Fibroblast of mammary gland (primary cell): Measurements from ENCODE around the gene MEX3D.

Experiments used
- DNase-seq: peaks from one replicate; pipeline ENCODE4 v3.0.0-alpha.2; 2010; ENCODE audit warnings: low read depth
- H3K4me3 ChIP-seq: 2 replicates; pipeline ENCODE4 v1.5.1; 2011; ENCODE audit warnings: low read depth, mild to moderate bottlenecking, low read length, moderate library complexity; ENCODE audit not compliant: control insufficient read depth
- CTCF ChIP-seq: conservative IDR thresholded peaks from 2 replicates; pipeline ENCODE4 v1.5.1; 2011; ENCODE audit warnings: low read depth, low read length, inconsistent platforms; ENCODE audit not compliant: control insufficient read depth, insufficient read depth

MEX3D gene

GRCh38 chr19:1593501-1593772, 25.3 kb upstream of the MEX3D start:
- DNase-seq = no peak
- peak overlapping the region; percentile 68 for H3K4me3 ChIP-seq
- TF ChIP-seq CTCF = no peak

DNA sequence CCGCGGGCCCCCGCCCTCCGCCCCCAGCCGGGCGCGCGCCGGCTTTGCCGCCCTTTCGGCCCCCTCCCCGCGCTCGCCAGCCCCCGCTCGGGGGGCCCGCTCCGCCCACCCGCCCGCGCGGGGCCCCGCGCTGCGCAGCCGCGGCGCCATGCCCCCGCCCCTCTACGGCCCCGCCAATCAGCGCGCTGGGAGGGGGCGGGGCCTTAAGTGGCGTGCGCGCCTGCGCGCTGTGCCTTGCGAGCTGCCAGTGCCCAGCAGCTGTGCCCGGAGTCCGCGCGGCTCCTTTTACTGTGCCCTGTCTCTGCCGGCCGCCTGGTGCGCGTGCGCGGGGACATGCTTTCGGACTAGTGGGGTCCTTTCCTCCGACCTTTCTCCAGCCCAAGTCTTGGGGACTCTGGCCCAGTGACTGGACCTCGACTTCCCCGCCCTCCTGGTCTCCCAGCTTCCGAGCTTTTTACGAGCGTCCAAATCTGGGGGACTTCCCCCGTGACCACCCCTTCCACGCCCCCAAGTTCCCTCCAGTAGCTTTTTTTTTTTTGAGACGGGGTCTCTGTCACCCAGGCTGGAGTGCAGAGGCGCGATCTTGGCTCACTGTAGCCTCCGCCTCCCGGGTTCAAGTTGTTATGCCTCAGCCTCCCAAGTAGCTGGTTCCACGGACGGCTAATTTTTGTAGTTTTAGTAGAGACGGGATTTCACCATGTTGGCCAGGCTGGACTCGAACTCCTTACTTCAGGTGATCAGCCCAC, 24.8 kb upstream of the MEX3D start, which contains the start of gene MBD3:
MBD3 (minus strand) TSS at position 111 of the 746 bp plus-strand sequence. CDS start 234 bp downstream, outside the sequence.
- peak within 1 kb of the TSS; percentile 76 for H3K4me3 ChIP-seq
- TF ChIP-seq CTCF = no peak
- DNase-seq = peak; percentile 89

GRCh38 chr19:1592024-1592754, 24.1 kb upstream of the MEX3D start:
- peak; percentile 84 for DNase-seq
- TF ChIP-seq CTCF = no peak
- peak overlapping the region; percentile 76 for H3K4me3 ChIP-seq

GRCh38 chr19:1591421-1592023, 23.4 kb upstream of the MEX3D start:
- H3K4me3 ChIP-seq = peak overlapping the region; percentile 76
- no peak for DNase-seq
- no peak for TF ChIP-seq CTCF

DNA sequence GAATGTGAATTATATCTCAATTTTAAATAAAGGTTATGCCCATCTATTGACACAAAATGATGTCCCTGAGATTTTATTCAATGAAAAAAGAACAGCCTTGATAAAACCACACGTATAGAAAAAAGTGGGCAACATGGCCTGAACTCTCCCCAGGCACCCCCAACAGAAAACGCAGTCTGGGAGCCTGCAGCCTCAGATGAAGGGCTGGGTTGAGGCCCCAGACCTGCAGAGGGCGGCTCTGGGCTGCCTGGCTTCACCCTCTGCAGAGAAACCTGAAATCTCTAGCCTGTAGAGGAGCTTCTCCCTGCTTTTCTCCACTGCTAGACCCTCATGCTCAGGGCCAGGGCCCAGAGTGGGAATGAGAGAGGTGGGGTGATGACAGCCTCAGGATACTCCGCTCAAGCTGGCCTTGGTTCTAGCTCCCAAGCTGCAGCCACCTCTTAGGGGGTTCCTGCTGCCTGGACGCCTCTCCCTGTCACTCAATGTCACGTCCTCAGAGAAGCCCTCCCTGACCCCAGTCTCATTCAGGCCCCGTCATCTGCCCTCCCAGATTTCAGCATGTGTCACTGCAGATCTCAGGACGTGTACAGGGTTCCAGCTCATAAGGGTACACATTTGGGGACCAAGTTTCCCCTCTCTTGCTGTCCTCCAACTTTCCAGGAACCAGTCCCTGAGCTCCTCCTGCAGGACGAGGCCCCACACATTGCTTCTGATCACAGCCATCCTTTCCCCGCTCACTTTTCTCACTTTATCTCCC, 22.7 kb upstream of the MEX3D start:
- peak; percentile 31 for DNase-seq
- H3K4me3 ChIP-seq = peak overlapping the region; percentile 76
- TF ChIP-seq CTCF = peak; percentile 37

DNA sequence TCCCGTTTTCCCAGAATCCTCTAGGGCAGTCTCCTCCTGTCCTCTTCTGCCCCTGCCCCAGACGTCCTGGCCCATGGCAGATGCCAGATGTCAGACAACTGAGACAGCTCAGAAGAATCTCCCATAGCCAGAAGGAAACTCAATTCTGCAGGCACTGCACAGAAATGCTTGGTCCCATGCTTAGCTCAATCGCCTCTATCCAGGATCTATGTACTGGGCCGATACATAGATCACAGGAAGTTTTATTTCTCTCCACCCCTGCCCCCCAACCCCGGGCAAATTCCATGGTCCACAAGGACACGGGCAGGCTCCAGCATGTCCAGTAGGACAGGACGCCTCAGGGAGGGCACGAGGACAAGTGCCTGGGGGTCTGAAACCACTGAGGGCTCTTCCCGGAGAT, 19.7 kb upstream of the MEX3D start:
- no peak for TF ChIP-seq CTCF
- no peak overlapping the region for H3K4me3 ChIP-seq

More for the DNA sequence above, 19.7 kb upstream of the MEX3D start:
- no peak for DNase-seq
